ENCODE results near the gene CDKN3.
A peak's percentile ranks its signal among the peaks of the same experiment; 100 is the strongest.
"Not testable (repeated sequence)": the region's sequence is repeated elsewhere in the genome, so short reads cannot be mapped to it uniquely, and the experiment has no call there.

The CDKN3 gene

GRCh38 chr14:54392131-54392859 lies 4.5 kb upstream of the CDKN3 start:
- H3K27ac Mint-ChIP-seq: no peak overlapping the region
- peaks cover under 1% of the 10 kb centered on the region for H3K4me1 Mint-ChIP-seq
- ATAC-seq (no peak), DNase-seq (ENCODE audit: low spot score in 2 of 2) (no peak)
- no peaks in the 10 kb centered on the region for H3K9me3 Mint-ChIP-seq
- peaks cover 8% of the 10 kb centered on the region for H3K36me3 Mint-ChIP-seq
- no peak overlapping the region for H3K4me3 Mint-ChIP-seq

GRCh38 chr14:54392986-54393884 lies 3.6 kb upstream of the CDKN3 start:
- H3K9me3 Mint-ChIP-seq; ATAC-seq; H3K36me3 Mint-ChIP-seq; H3K27ac Mint-ChIP-seq; H3K4me3 Mint-ChIP-seq; DNase-seq (ENCODE audit: low spot score in 2 of 2): not testable (repeated sequence)
- peaks cover 10% of the 10 kb centered on the region for H3K4me1 Mint-ChIP-seq

- Mint-ChIP-seq H3K4me3 (no peak overlapping the region), H3K9me3 (no peaks in the 10 kb centered on the region)
- no peak for ATAC-seq
Measured at GRCh38 chr14:54394596-54394995, 2.2 kb upstream of the CDKN3 start.

GRCh38 chr14:54395284-54395683 lies 1.5 kb upstream of the CDKN3 start:
- DNase-seq (ENCODE audit: low spot score in 2 of 2) (no peak), ATAC-seq (no peak)
- Mint-ChIP-seq H3K27ac (no peak overlapping the region), H3K4me1 (peaks cover 22% of the 10 kb centered on the region), H3K36me3 (peaks cover 8% of the 10 kb centered on the region), H3K4me3 (no peak overlapping the region), H3K9me3 (no peaks in the 10 kb centered on the region)

More at GRCh38 chr14:54394596-54394995, 2.2 kb upstream of the CDKN3 start:
- DNase-seq (ENCODE audit: low spot score in 2 of 2): no peak
- Mint-ChIP-seq H3K27ac (no peak overlapping the region), H3K36me3 (peaks cover 8% of the 10 kb centered on the region), H3K4me1 (peaks cover 22% of the 10 kb centered on the region)

- Mint-ChIP-seq H3K4me3 (no peak overlapping the region), H3K27ac (no peak overlapping the region), H3K4me1 (peaks cover 22% of the 10 kb centered on the region), H3K9me3 (no peaks in the 10 kb centered on the region), H3K36me3 (peaks cover 8% of the 10 kb centered on the region)
- DNase-seq (ENCODE audit: low spot score in 2 of 2): no peak
- ATAC-seq: no peak
Measured at GRCh38 chr14:54395716-54396115, 1.1 kb upstream of the CDKN3 start.

GRCh38 chr14:54396183-54396492 lies 669 bp upstream of the CDKN3 start:
- Mint-ChIP-seq H3K27ac (peak overlapping the region; percentile 84), H3K9me3 (no peaks in the 10 kb centered on the region), H3K4me1 (peaks cover 22% of the 10 kb centered on the region), H3K36me3 (peaks cover 8% of the 10 kb centered on the region), H3K4me3 (peak overlapping the region; percentile 83)
- no peak for DNase-seq (ENCODE audit: low spot score in 2 of 2)
- ATAC-seq: no peak

GRCh38 chr14:54399560-54399959 lies 2.8 kb downstream of the CDKN3 start:
- H3K4me3 Mint-ChIP-seq: no peak overlapping the region
- no peak for DNase-seq (ENCODE audit: low spot score in 2 of 2)
- H3K27ac Mint-ChIP-seq: no peak overlapping the region
- H3K9me3 Mint-ChIP-seq: no peaks in the 10 kb centered on the region
- peaks cover 8% of the 10 kb centered on the region for H3K36me3 Mint-ChIP-seq
- no peak for ATAC-seq
- peaks cover 22% of the 10 kb centered on the region for H3K4me1 Mint-ChIP-seq

- not testable (repeated sequence) for H3K36me3 Mint-ChIP-seq; DNase-seq (ENCODE audit: low spot score in 2 of 2); H3K4me1 Mint-ChIP-seq; H3K27ac Mint-ChIP-seq; H3K4me3 Mint-ChIP-seq; ATAC-seq; H3K9me3 Mint-ChIP-seq
Measured at GRCh38 chr14:54403401-54404005, 6.7 kb downstream of the CDKN3 start.

- no peaks in the 10 kb centered on the region for H3K9me3 Mint-ChIP-seq
- ATAC-seq (no peak), DNase-seq (ENCODE audit: low spot score in 2 of 2) (no peak)
- H3K27ac Mint-ChIP-seq: no peak overlapping the region
- H3K4me1 Mint-ChIP-seq: no peaks in the 10 kb centered on the region
- H3K36me3 Mint-ChIP-seq: peaks cover 19% of the 10 kb centered on the region
- no peak overlapping the region for H3K4me3 Mint-ChIP-seq
Measured at GRCh38 chr14:54410215-54410614, 13.4 kb downstream of the CDKN3 start.

GRCh38 chr14:54411371-54411770 lies 14.6 kb downstream of the CDKN3 start:
- ATAC-seq (no peak), DNase-seq (ENCODE audit: low spot score in 2 of 2) (no peak)
- no peak overlapping the region for H3K27ac Mint-ChIP-seq
- no peaks in the 10 kb centered on the region for H3K9me3 Mint-ChIP-seq
- no peaks in the 10 kb centered on the region for H3K4me1 Mint-ChIP-seq
- peaks cover 19% of the 10 kb centered on the region for H3K36me3 Mint-ChIP-seq
- no peak overlapping the region for H3K4me3 Mint-ChIP-seq

GRCh38 chr14:54420478-54421142 lies 23.8 kb downstream of the CDKN3 start:
- Mint-ChIP-seq H3K36me3 (peaks cover 22% of the 10 kb centered on the region), H3K4me1 (no peaks in the 10 kb centered on the region), H3K27ac (no peak overlapping the region), H3K9me3 (no peaks in the 10 kb centered on the region), H3K4me3 (no peak overlapping the region)
- DNase-seq (ENCODE audit: low spot score in 2 of 2) (no peak), ATAC-seq (no peak)

- Mint-ChIP-seq H3K4me3 (no peak overlapping the region), H3K36me3 (peaks cover 54% of the 10 kb centered on the region), H3K4me1 (peaks cover 7% of the 10 kb centered on the region)
Measured at GRCh38 chr14:54423991-54424390, 27.2 kb downstream of the CDKN3 start.

GRCh38 chr14:54424479-54424901 lies 27.7 kb downstream of the CDKN3 start:
- Mint-ChIP-seq H3K36me3 (peaks cover 59% of the 10 kb centered on the region), H3K9me3 (no peaks in the 10 kb centered on the region), H3K4me1 (peaks cover 7% of the 10 kb centered on the region), H3K4me3 (no peak overlapping the region), H3K27ac (peak overlapping the region; percentile 5)
- ATAC-seq (no peak), DNase-seq (ENCODE audit: low spot score in 2 of 2) (no peak)

More at GRCh38 chr14:54423991-54424390, 27.2 kb downstream of the CDKN3 start:
- peak overlapping the region; percentile 5 for H3K27ac Mint-ChIP-seq
- DNase-seq (ENCODE audit: low spot score in 2 of 2) (no peak), ATAC-seq (no peak)
- H3K9me3 Mint-ChIP-seq: no peaks in the 10 kb centered on the region

GRCh38 chr14:54425068-54425467 lies 28.3 kb downstream of the CDKN3 start:
- DNase-seq (ENCODE audit: low spot score in 2 of 2) (no peak), ATAC-seq (no peak)
- Mint-ChIP-seq H3K36me3 (peaks cover 63% of the 10 kb centered on the region), H3K27ac (peak overlapping the region; percentile 38), H3K4me3 (no peak overlapping the region), H3K4me1 (peaks cover 7% of the 10 kb centered on the region), H3K9me3 (no peaks in the 10 kb centered on the region)
